HG03575 (cell line): ENCODE data around the gene MROH7.

Experiments used
- ATAC-seq: cut with Tn5 transposase; IDR thresholded peaks from one replicate; pipeline ENCODE4 v1.9.1; 2021; ENCODE audit not compliant: unreplicated experiment, insufficient number of reproducible peaks, low FRiP score; ENCODE audit errors: extremely low read depth

MROH7 gene

DNA sequence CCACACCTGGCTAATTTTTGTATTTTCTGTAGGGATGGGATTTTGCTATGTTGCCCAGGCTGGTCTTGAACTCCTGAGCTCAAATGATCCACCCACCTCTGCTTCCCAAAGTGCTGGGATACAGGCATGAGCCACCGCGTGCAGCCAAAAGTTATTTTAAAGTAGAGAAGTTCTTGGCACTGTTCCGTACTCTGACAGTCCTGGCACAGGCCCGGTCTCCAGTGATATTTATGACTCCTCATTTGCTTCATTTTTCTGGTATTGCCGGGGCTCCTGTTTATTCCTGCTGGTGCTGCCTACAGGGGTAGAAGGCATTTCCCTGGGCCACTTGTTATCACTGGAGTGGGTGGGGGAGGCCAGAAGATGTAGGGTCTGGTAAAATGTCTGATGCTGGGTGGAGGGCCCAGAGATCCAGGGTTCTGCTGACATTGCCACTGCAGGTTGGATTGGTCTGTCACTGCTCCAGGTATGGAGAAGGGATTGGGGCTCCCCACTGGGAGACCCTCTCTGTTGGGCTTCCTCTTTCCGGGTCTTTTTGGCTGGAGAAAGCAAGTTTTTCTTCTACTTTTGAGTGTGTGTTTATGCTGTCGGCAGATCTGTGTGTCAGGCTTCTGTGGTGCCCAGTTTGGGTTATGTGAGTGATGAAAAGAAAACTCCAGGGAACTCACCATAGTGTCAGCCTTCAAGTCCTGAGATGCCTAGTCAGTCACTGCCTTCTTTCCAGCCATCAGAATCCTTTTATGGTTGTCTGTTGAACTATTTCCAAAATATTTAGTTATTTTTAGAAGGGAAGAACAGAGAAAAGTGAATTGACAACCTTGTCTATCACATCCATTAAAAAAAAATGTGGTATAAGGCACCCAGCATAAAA, 4.5 kb downstream of the MROH7 start:
- ATAC-seq = no peak

DNA sequence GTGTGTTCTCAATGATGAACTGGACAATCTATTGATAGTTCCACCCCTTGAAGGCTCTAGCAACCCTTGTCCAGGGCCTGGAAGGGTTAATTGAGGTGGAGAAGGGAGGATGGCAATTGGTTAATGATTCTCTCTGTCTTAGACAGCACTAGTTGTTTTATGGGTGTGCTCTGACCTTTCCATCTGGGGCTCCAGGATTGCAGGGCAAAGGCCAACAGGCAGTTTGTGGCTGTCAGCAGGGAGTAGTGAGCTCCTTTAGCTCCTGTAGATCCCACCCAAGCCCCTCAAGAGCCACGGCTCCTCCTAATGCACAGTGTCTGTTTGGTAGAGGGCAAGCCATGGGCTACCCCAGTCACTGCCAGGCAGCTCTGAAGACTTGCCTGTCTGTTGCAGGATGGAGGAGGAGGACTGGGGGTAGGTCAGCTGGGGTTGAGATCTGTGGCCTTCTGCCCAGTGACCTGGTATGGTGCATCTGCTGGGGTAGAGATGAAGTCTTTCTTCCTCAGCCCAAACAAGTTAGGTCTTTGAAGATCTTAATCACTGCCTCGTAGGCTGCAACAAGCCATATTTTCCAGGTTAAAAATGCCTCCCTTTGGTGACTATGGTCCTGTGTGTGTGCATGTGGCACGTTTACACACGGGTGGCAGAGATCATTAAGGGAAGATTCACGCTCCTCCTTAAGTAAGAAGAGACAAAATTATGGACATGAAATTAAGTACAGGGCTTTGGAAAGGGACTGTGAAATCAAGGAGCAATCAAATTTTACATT, 7.7 kb downstream of the MROH7 start:
- no peak for ATAC-seq

DNA sequence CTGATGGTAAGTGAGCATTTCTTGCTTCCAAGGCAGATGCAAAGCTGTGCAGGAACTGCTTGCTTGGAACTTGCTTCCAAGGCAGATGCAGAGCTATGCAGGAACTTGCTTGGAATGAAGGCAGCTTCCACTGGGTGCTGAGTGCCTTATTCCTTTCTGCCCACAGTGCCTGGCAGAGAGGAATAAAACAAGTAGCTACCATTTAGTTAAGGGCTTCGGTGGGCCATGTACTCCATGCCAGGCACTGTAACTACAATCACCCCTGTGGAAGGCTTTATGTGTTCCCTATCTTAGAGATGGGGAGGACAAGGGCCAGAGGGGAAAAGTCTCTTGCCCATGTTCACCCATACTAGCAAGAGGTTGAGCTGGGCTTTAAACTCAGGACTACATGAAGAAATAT, 8.3 kb downstream of the MROH7 start:
- ATAC-seq = no peak

DNA sequence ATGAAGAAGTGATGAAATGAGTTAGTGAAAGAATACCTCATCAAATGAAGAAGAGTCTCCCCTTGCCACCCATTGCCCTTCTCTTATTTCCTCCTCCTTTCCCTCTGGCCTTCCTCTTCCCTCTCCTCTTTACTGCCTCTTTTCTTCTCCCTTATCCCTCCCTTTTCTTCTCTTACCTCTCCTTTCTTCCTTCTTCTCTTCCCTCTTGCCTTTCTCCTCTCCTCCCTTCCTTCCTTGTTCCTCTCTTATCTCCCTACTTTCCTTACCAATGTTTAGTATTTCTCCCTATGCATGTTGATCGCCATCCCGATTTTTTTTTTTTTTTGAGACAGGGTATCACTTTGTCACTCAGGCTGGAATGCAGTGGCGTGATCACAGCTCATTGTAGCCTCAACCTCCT, 8.8 kb downstream of the MROH7 start:
- no peak for ATAC-seq

DNA sequence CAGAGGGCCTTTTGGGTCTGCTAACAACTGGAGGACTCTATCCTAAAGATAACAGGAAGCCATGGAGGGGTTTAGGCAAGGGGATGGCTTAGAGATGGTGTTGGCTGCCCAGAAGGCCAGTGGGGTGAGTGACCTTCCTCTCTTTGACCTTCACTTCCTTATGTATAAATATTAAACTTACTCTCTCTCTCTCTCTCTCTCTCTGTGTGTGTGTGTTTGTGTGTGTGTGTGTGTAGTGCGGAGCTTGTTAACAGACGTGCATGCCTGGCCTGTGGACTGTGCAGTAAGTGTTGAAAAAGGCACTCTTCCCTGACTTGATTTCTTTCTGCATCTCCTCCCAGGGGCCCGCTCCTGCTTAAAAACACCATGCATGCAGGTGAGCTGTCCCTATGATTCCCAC, 10.0 kb downstream of the MROH7 start:
- no peak for ATAC-seq

DNA sequence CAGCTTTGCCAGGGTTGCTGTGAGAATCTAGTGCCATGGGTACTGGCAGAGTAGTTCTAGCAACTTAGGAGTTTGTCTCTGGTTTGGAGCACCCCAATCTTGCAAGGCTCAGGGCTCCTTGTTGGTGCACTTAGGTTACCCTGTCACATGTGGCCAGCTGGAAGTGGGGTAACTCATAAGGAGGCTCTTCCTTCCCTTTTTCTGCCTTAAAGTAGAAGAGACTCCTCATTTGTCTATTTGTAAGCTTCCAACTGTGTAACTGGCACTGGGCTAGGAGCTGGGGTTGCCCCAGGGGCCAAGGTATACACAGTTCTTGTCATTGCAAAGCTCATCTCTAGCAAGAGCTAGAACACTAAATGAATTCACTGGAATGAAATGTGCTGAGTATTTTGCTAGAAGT, 10.6 kb downstream of the MROH7 start:
- no peak for ATAC-seq

DNA sequence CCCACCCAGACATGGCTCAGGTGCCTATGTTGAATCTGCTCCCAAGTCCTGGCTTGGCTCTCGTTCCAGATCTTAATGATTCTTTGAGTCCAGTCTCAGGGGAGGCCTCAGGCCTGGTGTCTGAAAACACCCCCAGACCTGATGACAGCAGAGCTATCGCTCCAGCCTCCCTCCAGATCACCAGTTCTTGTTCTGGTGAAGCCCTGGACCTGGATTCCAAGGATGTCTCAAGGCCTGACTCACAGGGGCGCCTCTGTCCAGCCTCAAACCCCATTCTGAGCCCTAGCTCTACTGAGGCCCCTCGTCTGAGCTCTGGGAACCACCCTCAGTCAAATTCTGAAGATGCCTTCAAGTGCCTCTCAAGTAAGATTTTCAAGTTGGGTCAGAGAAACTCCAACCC, 11.4 kb downstream of the MROH7 start:
- no peak for ATAC-seq

DNA sequence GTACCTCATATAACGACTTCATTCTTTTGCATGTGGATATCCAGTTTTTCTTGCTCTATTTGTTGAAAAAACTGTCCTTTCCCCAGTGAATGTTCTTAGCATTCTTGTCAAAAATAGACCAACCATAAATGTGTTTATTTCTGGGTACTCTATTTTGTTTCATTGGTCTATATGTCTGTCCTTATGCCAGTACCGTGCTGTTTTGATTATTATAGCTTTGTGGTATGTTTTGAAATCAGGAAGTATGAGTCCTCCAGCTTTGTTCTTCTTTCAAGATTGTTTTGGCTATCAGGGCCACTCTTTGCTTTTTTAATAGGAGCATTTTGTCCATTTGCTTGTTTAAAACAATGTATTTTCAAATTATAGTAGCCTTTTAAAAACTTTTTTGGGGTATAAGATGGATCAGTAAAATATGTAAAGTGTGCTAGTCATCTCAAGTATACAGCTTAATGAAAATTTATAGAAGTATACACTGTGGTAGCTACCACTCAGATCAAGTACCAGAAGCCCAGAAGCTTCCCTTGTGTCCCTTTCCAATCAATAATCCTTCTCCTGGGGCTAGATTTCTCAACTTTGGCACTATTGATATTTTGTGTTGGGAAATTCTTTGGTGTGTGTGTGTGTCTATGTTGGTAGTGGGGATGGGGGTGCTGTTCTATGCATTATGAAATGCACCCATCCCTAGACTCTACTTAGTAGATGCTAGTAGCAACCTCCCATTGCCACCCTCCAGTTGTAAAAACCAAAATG, 16.8 kb downstream of the MROH7 start:
- ATAC-seq = no peak

DNA sequence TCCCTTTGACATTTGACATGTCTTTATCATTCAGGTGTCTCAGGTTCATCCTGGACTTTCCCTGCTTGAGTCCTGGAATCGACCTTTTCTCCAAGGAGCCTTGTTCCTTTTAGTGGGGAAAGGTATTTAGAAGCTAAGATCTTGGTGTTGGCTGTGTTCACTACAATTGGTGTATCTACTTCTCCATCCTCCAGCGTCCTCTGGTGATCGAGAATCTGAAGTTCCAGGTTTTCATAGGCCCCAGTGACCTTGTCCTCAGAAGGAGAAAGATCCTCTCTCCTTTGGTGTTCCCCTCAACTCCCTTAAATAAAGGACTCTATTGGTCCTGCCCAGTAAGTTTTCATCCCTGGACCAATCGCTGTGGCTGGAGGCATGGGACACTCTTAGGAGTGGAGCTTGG, 22.1 kb downstream of the MROH7 start:
- ATAC-seq = no peak

DNA sequence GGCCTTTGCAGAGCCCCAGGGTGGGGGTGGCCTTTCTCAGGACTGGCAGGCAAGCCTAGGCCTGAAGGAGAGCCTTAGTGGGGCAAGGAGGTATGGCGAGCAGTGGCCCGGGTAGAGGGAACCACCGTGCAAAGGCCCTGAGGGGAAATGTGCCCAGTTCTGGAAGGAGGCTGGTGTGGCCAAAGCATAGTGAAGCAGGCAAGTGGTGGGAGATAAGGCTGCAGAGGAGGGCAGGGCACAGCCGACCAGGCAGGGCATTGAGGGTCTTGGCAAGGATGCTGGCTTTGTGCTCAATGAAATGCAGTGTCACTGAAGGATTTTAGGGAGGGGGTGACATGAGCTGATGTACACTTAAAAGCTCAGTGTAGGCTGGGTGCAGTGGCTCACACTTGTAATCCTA, 22.8 kb downstream of the MROH7 start:
- no peak for ATAC-seq

DNA sequence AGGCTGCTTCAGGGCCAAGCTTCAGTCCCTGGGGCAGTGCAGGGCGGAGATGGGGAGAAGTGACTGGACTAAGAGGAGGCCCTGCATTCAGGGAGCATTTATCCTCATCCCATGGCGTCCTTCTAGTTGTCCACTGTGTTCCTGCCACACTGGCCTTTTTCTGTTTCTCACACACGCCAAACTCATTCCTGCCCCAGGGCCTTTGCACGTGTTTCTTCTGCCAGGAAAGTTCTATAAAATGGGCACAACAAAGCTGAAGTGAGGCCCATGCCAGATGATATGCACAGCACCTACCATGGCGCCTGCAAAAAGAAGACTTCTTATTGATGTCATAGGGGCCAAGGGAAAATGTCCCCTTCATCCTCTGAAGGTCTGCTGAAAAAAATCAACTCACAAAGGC, 24.3 kb downstream of the MROH7 start:
- no peak for ATAC-seq

DNA sequence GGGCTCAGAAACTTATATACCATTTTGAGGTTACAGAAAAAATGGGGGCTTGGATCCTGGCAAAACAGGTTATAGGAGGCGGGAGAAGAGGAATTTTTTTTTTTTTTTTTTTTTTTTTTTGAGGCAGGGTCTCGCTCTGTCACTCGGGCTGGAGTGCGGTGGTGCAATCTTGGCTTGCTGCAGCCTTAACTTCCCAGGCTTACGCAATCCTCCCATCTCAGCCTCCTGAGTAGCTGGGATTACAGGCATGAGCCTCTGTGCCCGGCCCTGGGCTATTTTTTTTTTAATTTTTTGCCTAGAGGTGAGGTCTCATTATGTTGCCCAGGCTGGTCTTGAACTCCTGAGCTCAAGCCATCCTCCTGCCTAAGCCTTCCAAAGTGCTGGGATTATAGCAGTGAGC, 24.7 kb downstream of the MROH7 start:
- ATAC-seq = no peak

DNA sequence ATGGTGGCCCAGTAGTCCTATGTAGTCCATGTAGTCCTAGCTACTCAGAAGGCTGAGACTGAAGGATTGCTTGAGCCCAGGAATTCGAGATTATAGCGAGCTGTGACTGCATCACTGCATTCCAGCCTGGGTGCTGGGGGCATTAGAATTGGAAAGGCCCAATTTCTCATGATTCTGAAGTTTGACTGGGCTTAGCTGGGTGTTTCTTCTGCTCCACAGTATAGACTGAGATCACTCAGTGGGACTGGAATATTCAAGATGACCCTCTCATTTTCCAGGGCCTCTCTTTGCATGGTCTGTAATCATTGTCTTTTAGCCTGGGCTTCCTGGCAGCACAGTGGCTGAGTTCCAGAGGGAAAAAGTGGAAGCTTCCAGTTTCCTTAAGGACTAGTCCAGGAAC, 26.2 kb downstream of the MROH7 start:
- ATAC-seq = no peak

DNA sequence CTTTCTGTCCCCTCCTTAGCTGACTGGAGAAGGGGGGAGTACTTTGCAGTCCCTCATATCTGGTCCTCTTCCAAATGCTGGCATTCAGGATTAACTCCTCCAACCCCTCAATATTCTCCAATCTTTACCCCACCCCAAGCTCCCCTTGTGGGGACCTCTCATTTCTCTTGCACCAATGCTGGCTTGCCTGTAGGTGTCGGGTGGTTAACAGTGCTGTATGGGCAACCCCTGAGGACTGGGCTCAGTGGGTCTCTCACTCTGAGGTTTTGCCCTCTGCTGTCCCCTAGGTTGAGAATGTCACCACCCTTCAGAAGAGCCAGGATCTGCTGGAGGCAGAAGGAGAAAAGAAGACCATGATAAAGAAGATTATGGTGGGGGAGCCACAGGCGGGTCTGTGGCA, 27.0 kb downstream of the MROH7 start:
- ATAC-seq = no peak

DNA sequence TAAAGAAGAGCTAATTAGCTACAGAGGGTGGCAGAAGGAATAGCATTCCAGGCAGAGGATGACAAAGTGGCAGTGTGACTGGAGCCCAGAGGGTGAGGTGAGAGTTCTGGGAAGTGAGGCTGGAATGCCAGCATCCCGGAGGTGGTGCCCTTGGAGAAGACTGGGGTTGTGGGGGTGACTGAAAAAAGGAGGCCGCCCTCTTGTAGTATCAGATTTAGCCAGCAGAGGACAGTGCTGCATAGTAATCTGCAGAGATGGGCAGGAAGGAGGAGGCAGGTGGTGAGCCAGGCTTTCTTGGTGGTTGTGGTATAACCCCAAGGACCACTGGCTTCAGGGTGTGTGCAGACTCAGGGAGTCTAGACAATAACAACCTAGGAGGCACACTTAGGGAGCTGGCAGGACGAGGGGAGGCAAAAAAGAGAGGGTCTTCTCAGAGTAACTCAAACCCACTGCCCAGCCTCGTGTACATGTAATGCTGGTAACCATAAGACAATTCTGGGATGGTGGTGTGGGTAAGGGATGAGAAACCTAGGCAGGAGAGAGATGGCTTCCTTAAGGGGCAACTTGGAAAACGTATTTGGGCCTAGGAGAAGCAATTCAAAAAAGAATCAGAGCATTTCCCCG, 30.5 kb downstream of the MROH7 start:
- ATAC-seq = no peak

DNA sequence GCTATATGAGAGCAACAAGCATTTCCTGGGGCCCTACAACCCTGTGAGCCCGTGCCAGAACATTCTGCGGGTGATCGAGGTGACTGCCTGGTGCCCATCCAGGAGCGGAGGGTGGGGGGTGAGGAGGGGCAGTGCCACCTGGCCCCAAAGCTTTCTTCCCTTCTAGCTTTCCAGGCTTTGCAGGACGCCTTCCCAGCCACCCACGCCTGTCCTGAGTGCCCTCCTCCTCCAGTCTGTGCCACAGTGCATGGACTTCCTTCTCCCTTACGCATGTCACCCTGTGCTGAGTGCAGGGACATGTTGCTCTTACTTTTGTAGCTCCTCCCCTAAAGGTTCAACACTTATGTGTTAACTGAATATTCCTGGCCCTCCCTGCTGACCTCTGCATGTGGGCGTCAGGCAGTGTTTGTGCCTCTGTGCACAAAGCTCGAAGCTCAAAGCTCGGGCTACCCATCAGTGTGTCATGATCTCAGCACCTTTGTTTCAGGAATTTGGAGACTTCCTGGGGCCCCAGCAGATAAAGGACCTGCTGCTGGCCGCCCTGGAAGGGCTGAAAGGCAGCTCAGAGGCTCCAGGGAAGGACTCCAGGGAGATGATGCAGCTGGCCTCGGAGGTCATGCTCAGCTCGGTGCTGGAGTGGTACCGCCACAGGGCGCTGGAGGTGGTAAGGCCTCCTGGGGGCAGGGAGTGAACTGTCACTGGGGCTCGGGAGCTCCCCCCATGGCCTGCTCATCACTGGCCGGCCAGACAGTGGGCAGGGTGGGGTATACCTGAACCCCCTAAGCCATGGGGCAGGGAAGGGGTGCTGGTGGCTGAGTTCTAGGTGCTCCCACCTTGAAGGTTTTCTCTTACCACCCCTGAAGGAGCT, 37.4 kb downstream of the MROH7 start:
- no peak for ATAC-seq

DNA sequence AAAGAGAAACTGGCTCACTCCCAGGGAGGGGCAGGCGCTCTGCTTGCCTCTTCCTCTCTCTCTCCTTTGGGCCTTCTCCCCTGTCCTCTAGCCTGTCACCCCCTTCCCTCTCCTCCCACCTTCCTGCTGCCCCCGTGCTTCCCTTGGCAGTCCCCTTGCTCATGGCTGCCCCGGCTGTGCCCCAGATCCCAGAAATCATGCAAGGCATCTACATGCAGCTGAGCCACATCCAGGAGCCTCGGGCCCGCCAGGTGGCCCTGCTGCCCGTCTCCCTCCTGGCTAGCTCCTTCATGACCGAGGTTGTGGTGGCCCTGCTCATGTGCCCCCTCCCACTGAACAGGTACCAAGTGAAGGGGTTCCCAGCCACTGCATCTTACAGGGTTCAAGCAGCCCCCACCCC, 38.1 kb downstream of the MROH7 start:
- ATAC-seq = no peak

DNA sequence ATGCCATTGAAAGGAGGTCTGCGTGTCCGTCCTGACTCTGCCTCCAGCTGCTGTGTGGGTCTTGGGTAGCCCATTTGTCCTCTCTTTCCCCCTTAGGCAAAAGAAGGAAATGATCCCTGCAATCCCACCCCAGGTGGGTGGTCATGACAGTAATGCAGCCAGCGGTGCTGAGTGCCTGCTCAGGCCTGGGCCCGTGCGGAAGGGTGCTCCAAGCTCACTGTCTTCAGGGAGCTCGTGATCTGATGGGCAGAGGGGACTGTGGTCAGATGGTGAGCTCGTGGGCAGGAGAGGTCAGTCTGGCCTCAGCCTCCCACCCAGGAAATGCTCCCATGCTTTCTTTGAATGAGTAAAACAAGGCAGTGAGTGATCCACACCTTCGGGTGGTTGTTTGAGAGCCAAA, 38.8 kb downstream of the MROH7 start:
- no peak for ATAC-seq

DNA sequence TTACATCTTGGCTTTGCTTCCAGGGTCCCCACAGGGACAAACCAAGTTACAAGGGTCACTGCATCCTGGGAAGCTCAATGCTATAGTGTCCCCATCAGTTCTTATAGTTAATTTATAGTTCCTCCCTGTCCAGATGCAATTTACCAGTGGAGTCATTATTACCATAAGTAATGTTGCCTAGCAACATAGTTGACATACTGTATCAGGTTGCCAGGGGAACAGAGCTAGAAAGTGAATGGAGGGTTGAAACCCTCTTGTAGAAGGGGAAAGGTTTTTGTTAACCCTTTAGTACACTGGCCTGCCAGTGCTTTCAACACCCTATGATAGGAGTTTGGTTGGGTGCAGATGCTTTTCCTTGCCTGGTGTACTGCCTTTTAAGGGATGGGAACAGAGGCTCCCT, 39.8 kb downstream of the MROH7 start:
- ATAC-seq = no peak
